HG02885 (cell line): ENCODE measurements around the gene SCYGR4.
A peak's percentile ranks its signal among the peaks of the same experiment; 100 is the strongest.

Experiments
- ATAC-seq: cut with Tn5 transposase; IDR thresholded peaks from one replicate; pipeline ENCODE4 v1.9.1; 2021; ENCODE audit warnings: mild to moderate bottlenecking; ENCODE audit not compliant: unreplicated experiment, poor library complexity

SCYGR4 gene

GRCh38 chr2:227613272-227613660 lies 4.0 kb upstream of the SCYGR4 start:
- no peak for ATAC-seq

DNA sequence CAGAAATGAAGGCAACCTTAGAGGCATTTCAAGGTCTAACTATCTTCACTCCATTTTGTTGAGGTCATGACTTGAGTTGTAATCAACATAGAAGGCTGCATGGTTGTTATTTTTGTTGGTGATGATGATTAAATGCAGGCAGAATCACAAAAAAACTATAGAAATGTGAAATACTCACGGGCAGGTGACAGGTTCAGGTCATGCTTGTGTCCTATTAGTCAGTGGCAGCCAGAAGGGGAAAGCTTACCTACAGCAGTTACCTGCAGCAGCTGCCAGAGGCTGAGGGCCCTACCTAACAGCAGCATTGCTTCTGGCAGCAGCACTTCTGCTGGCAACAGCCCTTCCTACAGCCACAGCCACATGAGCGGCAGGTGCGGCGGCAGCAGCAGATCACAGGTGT lies 3.1 kb upstream of the SCYGR4 start:
- ATAC-seq: no peak

GRCh38 chr2:227614740-227615139 lies 2.6 kb upstream of the SCYGR4 start, which contains the start of gene SCYGR3:
TSS of gene SCYGR3 (minus strand) at chr2:227614840. CDS start at chr2:227614840, 0 bp downstream.
- no peak for ATAC-seq

- ATAC-seq: no peak
These were observed 2.1 kb upstream of the SCYGR4 start for GRCh38 chr2:227615181-227615580.

DNA sequence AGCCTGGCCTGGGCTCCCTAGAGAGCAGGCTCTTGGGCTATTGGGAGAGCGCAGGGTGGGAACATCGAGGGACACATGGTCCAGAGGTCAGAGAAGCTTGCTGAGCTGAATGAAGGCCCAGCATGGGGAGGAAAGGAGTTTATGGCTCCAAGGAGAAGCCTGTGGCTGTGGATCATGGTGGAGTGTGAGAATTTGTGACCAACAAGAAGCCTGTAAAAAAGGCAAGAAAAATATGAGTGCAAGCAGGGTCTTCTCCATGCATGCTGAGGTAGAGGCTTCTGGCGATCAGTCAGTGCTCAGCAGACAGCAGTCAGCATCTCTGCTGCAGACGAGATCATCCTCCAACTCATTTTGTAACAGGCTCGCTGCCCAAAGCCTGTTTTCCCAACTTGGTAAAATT lies 1.4 kb upstream of the SCYGR4 start:
- no peak for ATAC-seq

- ATAC-seq: no peak
These were observed 667 bp upstream of the SCYGR4 start for GRCh38 chr2:227616631-227617030.

- ATAC-seq: no peak
These were observed 5.9 kb downstream of the SCYGR4 start for GRCh38 chr2:227623226-227623625.

DNA sequence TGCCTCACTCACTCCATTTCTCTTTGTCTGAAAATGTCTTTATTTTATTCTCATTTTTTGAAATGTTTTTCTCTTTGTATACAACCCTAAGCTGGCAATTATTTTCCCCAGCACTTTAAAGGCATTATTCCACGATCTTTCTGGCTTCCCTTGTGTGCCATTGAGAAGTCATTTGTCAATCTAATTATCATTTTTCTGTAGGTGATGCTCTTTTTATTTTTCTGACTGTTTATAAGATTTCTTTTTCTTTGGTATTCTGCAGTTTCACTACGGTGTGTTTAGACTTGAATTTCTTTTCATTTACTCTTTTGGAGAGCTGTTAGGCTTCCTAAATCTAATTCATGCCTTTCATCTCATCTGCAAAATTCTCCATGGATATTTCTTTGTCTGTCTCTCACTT lies 8.1 kb downstream of the SCYGR4 start:
- ATAC-seq: no peak

DNA sequence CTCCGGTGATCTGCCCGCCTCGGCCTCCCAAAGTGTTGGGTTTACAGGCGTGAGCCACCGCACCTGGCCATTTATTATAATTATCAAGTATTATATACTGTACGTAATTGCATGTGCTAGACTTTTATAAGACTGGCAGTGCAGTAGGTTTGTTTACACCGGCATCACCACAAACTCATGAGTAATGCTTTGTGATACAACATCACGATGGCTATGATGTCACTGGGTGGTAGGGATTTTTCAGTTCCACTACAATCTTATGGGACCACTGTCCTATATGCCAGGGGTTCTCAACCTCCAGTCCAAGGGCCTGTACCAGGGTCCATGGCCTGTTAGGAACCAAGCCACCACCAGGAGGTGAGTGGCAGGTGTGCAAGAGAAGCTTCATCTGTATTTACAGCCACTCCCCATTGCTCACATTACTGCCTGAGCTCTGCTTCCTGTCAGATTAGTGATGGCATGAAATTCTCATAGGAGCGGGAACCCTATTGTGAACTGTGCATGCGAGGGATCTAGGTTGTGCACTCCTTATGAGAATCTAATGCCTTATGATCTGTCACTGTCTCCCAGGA lies 9.4 kb downstream of the SCYGR4 start:
- no peak for ATAC-seq

GRCh38 chr2:227627769-227628168 lies 10.5 kb downstream of the SCYGR4 start:
- ATAC-seq: peak; percentile 98

DNA sequence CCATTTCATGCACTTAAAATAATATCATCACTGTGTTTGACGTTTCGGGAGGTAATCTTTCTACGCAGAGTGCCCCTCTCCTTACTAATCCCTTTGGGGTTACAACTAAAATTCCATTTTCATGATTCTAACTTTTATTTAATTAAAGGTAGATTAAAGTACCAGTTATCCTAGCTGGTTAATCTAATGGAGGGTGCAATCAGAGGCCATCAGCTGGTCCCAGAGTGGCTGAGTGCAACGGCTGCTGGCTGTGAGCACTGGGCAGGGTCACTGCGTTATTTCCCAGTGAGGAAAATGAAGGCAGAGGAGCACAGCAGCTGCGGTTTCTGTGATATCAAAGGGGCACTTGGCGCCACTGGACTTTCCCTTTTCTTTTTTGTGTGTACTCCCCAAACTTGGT lies 12.1 kb downstream of the SCYGR4 start:
- ATAC-seq: no peak

DNA sequence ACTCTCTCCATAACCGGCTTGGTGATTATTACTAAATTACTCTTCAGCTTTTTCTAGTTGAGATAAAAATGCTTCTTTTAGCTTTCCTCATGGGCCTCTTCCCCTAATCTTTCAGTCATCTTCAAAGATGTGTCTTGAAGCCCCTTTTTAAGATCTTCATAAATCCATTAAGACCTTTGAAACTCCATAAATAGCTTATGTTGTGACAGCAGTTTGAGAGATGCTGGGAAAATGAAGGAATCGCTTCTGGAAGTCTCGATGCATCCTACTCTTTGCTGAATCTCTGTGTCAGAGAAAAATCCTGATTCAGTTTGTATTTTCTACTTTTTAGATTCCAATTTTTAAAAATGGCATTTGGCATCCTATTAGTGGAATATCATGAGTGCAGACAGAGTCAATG lies 13.0 kb downstream of the SCYGR4 start:
- ATAC-seq: no peak

DNA sequence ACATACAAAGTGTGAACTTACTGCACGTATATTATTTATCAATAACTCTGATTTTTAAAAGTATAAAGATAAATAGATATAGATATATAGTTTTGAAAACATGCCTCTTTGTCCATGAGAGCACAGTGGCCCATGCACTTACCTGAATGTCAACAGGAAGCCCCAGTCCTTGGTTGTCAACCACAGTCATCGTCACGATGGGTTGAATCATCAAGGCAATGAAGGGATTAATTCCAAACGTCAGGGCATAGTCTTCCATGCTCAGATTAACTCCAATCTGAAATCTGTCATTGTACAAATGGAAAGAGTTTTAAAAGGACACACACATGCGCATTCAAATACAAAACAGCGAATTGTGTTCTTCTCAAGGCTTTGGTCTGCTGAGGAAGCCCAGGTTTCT lies 15.5 kb downstream of the SCYGR4 start:
- ATAC-seq: no peak

GRCh38 chr2:227634201-227634600 lies 16.9 kb downstream of the SCYGR4 start:
- ATAC-seq: no peak

DNA sequence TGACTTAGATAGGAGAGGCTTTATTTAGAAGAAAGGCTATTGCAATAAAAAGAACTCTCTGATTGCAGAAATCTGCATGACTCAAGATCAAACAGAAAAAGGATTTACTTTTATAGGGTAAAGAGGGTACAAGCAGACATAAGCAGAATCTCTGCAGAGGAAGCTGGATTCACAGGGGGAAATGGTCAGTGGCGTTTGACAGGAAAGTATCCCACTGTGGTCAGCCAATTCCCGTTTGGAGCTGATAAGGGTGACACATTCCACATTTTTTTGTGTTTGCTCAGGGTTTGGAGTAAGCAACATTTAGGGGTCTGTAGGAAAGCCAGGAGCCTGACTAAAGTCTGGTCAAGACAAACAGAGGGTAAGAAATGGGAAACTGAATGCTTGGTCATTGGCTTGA lies 25.4 kb downstream of the SCYGR4 start:
- ATAC-seq: no peak

DNA sequence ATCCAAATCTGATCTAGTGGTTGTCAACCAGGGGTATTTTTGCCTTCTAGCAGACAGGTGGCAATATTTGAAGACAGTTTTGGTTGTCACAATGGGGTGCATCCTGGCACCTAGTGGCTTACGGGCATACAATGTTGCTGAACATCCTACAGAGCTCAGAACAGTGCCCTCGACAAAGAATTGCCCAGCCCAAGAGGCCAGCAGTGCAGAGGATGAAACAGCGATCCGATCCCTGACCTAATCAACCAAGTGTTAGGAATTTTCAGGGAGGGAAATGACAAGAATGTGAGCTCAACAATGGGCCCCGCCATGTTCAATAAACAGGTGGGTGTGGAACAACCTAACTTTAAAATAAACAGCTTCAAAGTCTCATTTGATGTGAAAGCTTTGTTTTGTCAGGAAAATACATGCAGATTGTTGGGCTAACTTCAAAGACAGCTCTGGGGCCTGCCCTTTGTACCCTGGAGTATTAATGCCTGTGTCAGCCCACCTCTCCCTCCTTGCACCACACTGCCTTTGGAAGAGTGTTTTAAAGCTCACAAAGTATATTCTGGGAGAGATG lies 26.8 kb downstream of the SCYGR4 start:
- no peak for ATAC-seq

DNA sequence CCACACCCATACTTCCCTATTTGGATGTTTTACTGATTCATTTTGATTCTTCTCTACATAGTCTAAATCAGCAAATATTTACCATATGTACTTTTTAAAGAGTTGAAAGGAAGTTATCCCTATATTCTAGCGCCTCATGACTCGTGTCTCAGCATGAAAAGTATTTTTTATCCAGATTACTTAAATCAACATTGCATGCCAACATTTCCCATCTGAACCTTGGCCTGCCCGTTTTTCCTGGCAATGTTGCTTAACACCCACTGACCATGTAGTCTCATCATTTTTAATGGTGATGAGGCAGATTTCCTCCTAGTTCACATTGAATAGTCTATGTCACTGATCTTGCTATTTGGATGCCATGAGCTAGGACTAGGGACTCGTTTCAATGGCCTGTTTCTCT lies 36.1 kb downstream of the SCYGR4 start:
- no peak for ATAC-seq

- ATAC-seq: no peak
These were observed 37.1 kb downstream of the SCYGR4 start for GRCh38 chr2:227654426-227654825.

DNA sequence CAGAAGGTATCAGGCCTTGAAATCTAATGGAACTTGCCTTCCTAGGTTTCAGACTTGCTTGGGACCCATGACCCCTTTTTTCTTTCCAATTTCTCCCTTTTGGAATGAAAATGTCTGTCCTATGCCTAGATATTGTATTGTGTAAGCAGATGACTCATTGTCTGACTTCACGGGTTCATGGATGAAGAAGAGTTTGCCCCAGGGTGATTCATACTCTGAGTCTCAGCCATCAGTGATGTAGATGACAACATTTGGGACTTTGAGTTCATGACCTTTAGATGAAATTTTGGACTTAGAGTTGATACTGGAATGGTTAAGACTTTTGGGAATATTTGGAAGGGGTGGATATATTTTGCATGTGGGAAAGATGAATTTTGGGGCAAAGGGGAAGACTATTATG lies 38.2 kb downstream of the SCYGR4 start:
- no peak for ATAC-seq

- no peak for ATAC-seq
These were observed 40.0 kb downstream of the SCYGR4 start for GRCh38 chr2:227657199-227657845.

GRCh38 chr2:227661025-227661649 lies 43.8 kb downstream of the SCYGR4 start:
- ATAC-seq: no peak

DNA sequence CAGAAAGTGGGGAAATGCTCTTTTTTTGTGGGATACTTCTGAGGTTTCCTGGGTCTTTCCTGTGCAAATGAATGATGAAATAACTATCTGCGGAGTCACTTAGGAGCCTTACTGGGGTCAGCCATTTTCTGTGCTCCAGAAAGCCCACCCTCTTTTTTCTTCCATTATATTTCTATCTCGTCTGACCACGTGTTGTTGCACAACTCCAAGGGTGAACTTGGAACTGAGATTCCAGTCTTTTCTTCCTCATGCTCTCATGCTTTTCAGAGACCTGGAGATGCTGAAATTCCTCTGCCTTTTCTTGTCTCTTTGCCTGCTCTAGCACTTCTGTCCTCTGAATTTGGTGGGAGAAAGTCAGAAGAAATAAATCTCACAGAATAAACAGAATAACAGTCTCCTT lies 44.5 kb downstream of the SCYGR4 start:
- no peak for ATAC-seq
